GF-D8 (cell line): ENCODE results near the gene SPAG17.
A peak's percentile ranks its signal among the peaks of the same experiment; 100 is the strongest.

Experiments used
- DNase-seq: peaks from one replicate; lab custom pipeline; 2025; lab: John Stamatoyannopoulos, UW

Gene SPAG17

DNA sequence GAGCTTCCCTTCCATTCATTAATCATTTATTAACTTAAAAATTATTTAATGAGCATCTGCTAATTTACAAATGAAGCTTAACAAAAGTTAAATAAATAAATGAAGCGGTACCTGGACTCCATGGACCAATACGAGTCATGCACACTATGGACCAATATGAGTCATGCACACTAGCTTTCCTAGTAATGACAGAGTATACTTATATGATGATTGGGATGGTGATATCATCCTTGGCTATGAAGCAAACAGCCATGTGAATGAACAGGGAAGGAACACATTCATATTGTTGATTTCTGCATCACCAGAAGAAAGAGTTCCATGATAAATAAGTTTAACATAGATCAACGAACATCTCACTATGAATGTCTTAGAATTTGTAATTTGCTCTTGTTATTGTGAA is 109.9 kb downstream of the SPAG17 start:
- no peak for DNase-seq

GRCh38 chr1:118073648-118074435 is 111.2 kb downstream of the SPAG17 start:
- no peak for DNase-seq

GRCh38 chr1:118049981-118050380 is 135.0 kb downstream of the SPAG17 start:
- no peak for DNase-seq

- no peak for DNase-seq
Observed at GRCh38 chr1:118047650-118048224, 137.3 kb downstream of the SPAG17 start.

DNA sequence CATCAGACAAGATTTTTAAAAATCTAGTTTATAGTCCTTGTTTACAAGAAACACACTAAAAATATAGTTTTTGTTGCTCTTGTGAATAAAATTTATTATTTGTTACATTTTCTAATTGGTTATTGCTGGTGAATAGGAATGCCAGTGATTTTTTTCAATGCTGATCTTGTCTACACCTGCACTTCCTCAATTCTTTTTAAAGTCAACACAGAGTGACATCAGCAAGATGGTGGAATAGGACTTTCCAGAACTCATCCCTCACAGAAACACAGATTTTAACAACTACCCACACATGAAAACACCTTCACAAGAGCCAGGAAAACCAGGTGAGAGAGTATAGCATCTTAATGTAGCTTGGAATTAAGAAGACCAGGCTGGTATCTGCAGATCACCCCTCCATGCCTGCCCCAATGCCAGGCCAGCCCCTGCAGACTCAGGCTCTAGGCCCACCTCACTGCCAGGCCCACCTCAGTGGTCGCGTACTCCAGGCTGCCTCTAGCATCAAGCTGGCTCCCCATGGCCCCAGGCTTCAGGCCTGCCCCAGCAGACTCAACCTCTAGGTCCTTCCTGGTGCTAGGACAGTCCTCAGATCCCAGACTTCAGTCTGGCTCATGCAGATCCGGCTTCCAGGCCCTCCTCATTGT is 137.9 kb downstream of the SPAG17 start:
- DNase-seq = no peak

DNA sequence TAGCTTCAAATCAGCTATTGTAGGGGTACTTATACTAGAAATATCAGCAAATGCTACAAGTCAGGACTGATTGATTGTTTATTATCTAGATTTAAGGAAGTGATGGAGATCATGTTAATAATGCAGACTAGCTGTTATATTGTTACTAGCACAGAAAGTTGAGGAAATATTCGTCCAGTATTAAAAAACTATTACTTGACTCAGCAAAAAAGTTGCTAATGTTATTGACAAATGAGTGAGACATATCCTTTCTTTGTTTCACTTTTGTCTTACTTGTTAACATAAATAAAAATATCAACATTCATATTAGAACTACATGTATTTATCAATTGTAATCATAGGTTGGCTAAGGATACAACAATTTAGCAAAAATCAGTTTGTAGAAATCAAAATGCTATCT is 141.4 kb downstream of the SPAG17 start:
- DNase-seq = no peak

GRCh38 chr1:118042501-118042900 is 142.5 kb downstream of the SPAG17 start:
- DNase-seq = no peak

GRCh38 chr1:118039170-118039569 is 145.9 kb downstream of the SPAG17 start:
- DNase-seq = peak; percentile 93

DNA sequence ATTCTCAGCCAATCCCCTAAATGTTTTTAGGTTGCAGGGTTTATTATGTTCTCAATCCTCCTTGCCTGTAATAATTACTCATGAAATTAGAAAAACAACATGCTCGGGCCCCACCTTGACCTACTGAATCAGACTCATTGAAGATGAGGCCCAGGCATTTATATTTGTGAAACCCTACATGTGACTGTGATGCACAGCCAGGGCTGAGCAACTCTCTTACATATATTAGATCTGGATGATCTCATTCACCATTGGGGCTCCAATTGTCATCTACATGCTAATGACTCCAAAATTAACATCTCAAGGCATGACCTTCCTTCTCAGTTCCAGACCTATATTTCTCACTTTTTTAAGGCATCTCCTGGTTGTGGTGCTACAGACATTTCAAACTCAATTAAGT is 152.1 kb downstream of the SPAG17 start:
- no peak for DNase-seq

DNA sequence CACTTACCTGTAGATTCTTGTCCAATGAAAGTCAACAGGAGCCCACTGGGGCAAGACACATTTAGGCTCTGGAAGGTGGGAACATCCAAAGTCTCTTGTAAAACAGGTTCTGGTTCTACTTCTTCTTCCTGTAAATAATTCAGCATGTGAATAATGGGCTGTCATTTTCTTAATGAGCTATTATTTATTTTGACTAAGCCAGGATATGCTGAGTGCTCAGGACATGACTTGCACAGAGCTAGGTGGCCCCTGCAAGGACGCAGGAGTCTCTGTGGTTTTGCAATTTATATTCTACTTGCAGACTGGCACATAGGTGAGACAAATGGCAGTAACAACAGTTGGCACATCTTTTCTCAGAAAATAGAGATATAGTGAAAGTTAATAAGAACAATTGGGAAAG is 156.8 kb downstream of the SPAG17 start:
- DNase-seq = no peak

DNA sequence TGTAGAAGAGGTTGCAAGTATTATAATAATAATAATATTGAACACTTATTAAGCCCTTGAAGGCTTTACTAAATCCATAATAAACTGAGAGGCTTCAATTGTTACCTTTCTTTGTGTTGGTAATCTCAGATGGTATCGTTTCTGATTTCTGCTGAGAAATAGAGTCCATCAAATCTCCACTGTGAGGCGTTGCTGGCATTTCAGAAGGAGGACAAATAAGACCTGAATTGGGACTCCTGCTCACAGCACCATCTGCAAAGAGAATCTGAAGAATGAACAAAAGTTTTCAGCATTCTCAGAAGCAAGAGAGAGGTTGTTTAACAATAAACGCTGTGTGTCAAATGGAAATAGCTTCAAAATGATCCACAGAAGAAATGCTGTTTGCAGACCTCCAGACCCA is 161.8 kb downstream of the SPAG17 start:
- DNase-seq = no peak

DNA sequence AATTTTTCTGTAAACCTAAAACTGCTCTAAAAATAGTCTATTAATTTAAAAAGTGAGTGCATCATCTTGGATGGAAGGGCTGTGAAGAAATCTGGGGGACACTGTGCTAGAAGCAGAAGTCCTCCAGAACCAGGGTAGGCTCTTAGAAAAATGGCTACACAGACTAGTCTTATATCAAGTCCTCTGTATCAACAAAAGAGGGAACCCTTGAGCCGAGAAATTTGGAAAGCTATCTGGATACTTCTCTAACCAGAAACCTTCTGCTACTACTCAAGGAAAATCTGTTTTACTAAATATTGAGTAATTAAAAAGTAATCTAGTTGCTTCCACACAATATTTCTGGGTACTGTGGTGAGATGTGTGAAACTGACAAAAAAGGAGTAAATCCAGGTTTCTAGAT is 163.4 kb downstream of the SPAG17 start:
- no peak for DNase-seq

- DNase-seq = no peak
Observed at GRCh38 chr1:118018060-118018459, 167.0 kb downstream of the SPAG17 start.

DNA sequence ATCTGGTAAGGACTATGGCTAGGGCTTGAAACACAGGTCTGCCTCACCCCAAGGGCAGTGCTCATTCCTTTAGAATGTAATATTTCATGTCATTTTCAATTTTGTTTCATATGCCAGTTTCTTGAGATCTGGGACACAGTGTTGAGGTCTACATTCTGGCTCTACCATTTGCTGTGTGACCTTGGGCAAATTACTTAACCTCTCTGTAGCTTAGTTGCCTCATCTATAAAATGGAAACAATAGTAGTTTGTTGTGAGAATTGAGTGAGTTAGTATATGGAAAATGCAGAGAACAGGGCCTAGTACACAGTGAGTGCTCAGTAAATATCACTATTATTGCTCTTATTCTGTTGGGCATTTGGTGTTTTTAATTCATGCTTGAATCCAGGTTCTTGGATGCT is 171.1 kb downstream of the SPAG17 start:
- no peak for DNase-seq

GRCh38 chr1:118013336-118013735 is 171.7 kb downstream of the SPAG17 start:
- DNase-seq = no peak

GRCh38 chr1:118012515-118013124 is 172.4 kb downstream of the SPAG17 start:
- no peak for DNase-seq

DNA sequence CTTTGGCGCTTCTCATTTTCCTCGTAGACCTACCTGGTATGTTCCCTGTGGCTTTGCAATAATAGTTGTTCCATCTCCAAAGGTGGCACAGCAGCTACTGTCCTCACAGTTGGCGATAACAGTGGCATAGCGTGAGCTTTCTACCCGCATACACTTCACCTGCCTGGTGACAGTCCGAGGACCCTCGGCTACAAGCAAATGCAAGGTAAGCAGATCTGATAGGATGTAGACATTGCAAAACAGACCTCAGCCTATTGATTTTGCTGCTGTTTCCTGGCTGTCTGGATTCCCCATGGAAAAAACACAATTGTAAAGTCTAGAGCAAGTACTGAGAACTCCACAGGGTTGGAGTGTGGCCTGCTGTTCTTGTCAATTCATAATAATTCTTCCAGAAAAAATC is 177.0 kb downstream of the SPAG17 start:
- no peak for DNase-seq

GRCh38 chr1:118007391-118007790 is 177.6 kb downstream of the SPAG17 start:
- no peak for DNase-seq

GRCh38 chr1:118004312-118004711 is 180.7 kb downstream of the SPAG17 start:
- DNase-seq = no peak

DNA sequence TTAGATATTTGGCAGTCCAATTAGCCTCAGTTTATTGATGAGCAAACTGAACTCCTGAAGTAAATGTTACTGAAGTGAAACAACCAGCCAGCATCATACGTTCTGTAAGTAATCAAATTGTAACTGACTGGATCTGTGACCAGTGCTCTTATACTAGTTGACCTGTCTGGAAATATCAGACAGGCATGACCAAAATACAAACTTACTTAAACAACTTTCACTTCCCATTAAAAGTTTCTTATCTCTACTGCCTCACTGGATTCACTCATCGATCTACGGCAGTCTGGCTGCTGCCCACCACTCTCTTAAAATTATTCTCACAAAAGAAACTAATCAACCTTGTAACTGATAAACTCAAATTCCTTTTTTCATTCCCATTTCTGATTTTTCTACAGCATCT is 199.1 kb downstream of the SPAG17 start:
- DNase-seq = no peak

- DNase-seq = no peak
Observed at GRCh38 chr1:117985239-117985638, 199.8 kb downstream of the SPAG17 start.

DNA sequence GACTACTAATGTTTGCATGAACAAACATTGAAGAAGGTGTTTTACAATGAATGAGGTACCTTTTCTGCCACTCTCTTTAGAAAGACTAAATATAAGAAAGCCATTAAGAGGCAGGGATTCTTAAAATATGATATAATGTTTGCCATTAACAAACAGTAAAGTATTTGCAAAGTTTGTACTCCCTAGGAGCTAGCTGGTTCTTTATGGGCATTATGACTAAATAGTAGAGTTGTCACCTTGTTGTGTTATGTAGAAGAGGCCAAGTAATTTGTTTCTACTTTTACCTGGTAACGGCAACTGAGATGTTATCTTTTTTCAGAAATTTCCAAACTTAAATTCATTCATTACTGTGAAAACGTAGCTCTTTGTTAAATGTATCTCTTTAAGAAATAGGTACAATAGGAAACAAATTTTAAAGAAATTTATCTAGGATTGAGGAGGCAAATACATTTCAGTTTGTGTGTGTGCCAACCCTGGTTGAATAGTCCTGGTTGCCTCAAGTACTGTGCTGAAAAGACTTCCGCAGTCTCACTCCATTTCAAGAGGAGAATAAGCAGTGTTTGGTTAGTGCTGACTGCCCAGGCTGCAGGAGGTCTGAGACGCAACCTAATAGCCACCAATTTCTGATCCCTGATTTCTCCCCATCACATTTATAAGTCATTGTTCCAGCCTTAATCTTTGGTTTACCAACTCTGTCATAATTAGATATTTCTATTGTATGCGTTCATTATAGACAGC is 203.4 kb downstream of the SPAG17 start:
- no peak for DNase-seq
